Testis (tissue), 3 donors: ENCODE data around the gene VPS50. TPM values are rescaled to one million over a fixed set of nuclear protein-coding genes. Genes with fewer than 3 reads are reported as not detected.

Experiments
- DNase-seq: peaks from one replicate; pipeline ENCODE4 v3.0.0-alpha.2; 2019
- H3K27ac ChIP-seq, 2 donors: fragments of 200-600 bp; sonication (generic); one replicate each; pipeline ENCODE4 v1.5.1; 2019
- H3K27me3 ChIP-seq: fragments of 200-600 bp; sonication (generic); one replicate; pipeline ENCODE4 v1.5.1; 2019
- H3K36me3 ChIP-seq: fragments of 200-600 bp; sonication (generic); one replicate; pipeline ENCODE4 v1.5.1; 2017; ENCODE audit warnings: low read depth; ENCODE audit errors: missing control alignments
- H3K4me1 ChIP-seq: fragments of 200-600 bp; sonication (generic); one replicate; pipeline ENCODE4 v1.5.1; 2019
- H3K4me3 ChIP-seq, 2 donors: fragments of 200-600 bp; sonication (generic); one replicate each; pipeline ENCODE4 v1.5.1; 2017 to 2019
- H3K9me3 ChIP-seq: fragments of 200-600 bp; sonication (generic); one replicate; pipeline ENCODE4 v1.5.1; 2017
- CTCF ChIP-seq, 3 experiments: fragments of 450-650 bp in 2 of 3; fragments of 200-600 bp in 1 of 3; sonication (generic) in 1 of 3; IDR thresholded peaks; one replicate each; pipeline ENCODE4 v1.5.1; 2016 to 2019; ENCODE audit warnings: antibody characterized with exemption in 3 of 3, mild to moderate bottlenecking in 2 of 3, moderate library complexity in 1 of 3
- POLR2A ChIP-seq: fragments of 450-650 bp; IDR thresholded peaks from one replicate; pipeline ENCODE4 v1.6.1; 2017; ENCODE audit warnings: antibody characterized with exemption, mild to moderate bottlenecking, moderate library complexity
- WGBS, 2 donors: methylation state at CpG; one replicate each; pipeline ENCODE4 v1.1.5; 2018; 5-methylcytosine and 5-hydroxymethylcytosine counted together
- intact Hi-C: fragments of 100-400 bp; cut with DNase I; formaldehyde crosslinking; loops from one replicate; pipeline ENCODE4 v1.15.1; 2023; ENCODE audit warnings: low total_unique reads
- polyA plus RNA-seq: library from polyadenylated mRNA; stranded (reverse); fragments of 350-450 nt; fragmentation: Illumina TruSeq; extraction: RNeasy Lipid Tissue Mini Kit (QIAGEN cat#74804); gene quantifications from one replicate; pipeline ENCODE4 v1.2.3, GENCODE V29; 2014; ENCODE audit warnings: low read depth, low replicate concordance; ENCODE audit not compliant: insufficient read depth
- total RNA-seq, 2 donors: library from RNA; depleted of rRNA; stranded (reverse); fragments of >200 nt; gene quantifications; one replicate each; pipeline ENCODE4 v1.2.3, GENCODE V29; 2016

Gene VPS50
- total and polyA plus RNA-seq, 3 donors from 2014 or later: 17.5 to 26.6 (median 22.9) TPM

DNA sequence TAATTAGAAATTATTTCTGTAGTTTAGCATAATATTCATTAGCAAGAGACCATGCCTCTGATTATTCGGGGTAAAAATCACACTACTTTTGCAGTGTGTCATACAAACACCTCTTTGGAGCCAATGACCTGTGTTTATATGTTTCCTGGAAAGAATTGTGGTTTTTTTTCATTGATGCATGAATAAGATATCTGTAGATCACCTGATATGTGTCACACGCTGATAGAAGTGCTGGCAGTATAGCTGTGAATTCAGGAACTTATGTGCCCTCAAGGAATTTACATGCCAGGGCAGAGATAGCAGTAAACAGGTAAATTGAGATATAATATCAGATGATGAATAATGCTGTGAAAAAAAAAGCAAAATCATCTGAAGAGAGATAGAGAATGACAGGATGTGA is 118.2 kb downstream of the VPS50 start:
- WGBS, 2 donors: 95 to 97% methylated on average over 2 of the region's 2 CpGs
- Histone ChIP-seq H3K27me3 (no peaks in the 10 kb centered on the region), H3K27ac (no peak overlapping the region), H3K36me3 (no peaks in the 10 kb centered on the region), H3K4me1 (no peaks in the 10 kb centered on the region), H3K4me3 (no peak overlapping the region), H3K9me3 (no peaks in the 10 kb centered on the region)
- no peak for DNase-seq
- TF ChIP-seq CTCF (IDR thresholded peaks at IDR 0.05): no peak
- TF ChIP-seq POLR2A: no peak
- intact Hi-C loops: no loop called here

GRCh38 chr7:93352881-93353280 is 120.7 kb downstream of the VPS50 start:
- TF ChIP-seq POLR2A: no peak
- no peak for TF ChIP-seq CTCF (IDR thresholded peaks at IDR 0.05)
- Histone ChIP-seq H3K4me1 (no peaks in the 10 kb centered on the region), H3K27me3 (no peaks in the 10 kb centered on the region), H3K4me3 (no peak overlapping the region), H3K27ac (no peak overlapping the region), H3K36me3 (no peaks in the 10 kb centered on the region), H3K9me3 (no peaks in the 10 kb centered on the region)
- intact Hi-C loops: no loop called here
- no peak for DNase-seq
- 91 to 92% methylated on average over 2 of the region's 2 CpGs for WGBS, 2 donors

DNA sequence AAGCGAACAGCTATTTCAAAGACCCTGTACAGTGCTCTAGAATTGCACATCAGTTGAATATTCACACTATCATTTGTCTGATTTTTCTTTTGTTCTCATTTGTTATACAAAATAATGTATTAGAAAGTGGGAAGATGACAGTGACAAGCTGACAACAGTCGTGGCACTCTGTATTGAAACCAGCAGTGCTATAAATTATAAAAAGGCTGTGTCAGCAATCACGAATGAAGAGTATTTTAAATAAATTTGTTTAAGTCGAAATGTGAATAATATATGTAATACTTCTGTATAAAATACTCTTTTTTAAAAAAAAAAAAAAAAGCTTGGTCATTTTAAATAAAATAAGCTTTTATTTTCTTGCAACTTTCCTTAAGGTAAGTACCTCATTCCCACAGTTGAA is 122.6 kb downstream of the VPS50 start:
- WGBS, 2 donors: 90 to 96% methylated on average over 4 of the region's 4 CpGs
- H3K4me3 ChIP-seq: no peak overlapping the region
- TF ChIP-seq CTCF (IDR thresholded peaks at IDR 0.05) (no peak), POLR2A (no peak)
- no peak for DNase-seq
- H3K27me3 ChIP-seq: no peaks in the 10 kb centered on the region
- intact Hi-C loops: no loop called here
- H3K4me1 ChIP-seq: peaks cover 3% of the 10 kb centered on the region
- H3K9me3 ChIP-seq: no peaks in the 10 kb centered on the region
- no peaks in the 10 kb centered on the region for H3K36me3 ChIP-seq
- no peak overlapping the region for H3K27ac ChIP-seq

DNA sequence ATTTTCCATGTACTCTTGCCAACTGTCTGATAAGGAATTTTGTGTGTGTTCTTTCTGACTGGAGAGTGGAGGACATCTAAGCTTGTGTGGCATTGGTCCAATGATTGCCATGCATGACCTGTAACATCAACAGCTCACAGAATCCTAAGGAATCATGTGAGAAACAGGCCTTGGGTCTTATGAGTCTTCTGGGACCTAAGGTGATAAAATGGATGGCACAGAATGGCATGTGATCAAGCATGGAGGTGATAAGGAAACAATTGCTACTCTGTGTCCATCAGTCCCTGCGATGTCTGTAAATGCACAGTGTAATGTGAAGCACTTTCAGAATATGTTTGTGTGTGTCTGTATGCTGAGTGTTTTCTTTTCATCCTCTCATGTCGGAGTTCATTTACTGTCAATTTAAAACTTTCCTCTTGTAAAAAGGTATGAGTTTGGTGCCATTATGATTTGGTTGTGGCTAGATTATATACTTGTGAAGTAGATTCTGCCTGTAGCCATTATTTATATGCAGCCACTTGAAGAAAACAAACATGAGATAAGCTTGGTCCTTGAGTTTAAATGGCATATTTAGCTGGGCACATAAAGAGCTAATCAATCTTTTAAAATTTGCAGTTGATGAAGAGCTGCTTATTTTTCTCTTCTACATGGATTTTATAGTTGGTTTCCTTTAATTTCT is 127.5 kb downstream of the VPS50 start:
- Histone ChIP-seq H3K9me3 (no peaks in the 10 kb centered on the region), H3K4me3 (no peak overlapping the region), H3K27me3 (no peaks in the 10 kb centered on the region), H3K4me1 (peaks cover 3% of the 10 kb centered on the region), H3K27ac (no peak overlapping the region), H3K36me3 (no peaks in the 10 kb centered on the region)
- intact Hi-C loops: no loop called here
- TF ChIP-seq CTCF (IDR thresholded peaks at IDR 0.05) (no peak), POLR2A (no peak)
- 86 to 90% methylated on average over 2 of the region's 2 CpGs for WGBS, 2 donors
- no peak for DNase-seq

DNA sequence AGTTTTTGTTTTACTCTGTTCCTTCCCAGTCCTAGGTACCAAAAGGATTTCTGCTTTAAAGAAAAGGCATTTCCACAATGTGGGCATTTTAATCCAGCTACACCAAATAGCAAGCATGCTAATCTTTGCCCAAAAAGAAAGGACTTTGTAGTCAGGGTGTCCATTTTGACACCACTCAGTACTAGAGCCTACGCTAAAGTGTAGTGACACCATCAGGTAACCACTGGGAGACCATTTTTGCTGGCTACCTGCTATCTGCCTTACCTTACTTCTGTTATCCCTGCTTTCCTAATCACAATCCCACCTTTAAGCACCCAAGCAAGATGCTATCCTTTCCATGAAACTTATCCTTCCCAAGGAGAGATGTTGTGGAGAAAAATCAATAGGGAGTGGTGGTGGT is 129.7 kb downstream of the VPS50 start:
- DNase-seq: no peak
- Histone ChIP-seq H3K27ac (no peak overlapping the region), H3K4me1 (peaks cover 3% of the 10 kb centered on the region), H3K9me3 (no peaks in the 10 kb centered on the region), H3K36me3 (no peaks in the 10 kb centered on the region), H3K4me3 (no peak overlapping the region), H3K27me3 (no peaks in the 10 kb centered on the region)
- intact Hi-C loops: no loop called here
- TF ChIP-seq CTCF (IDR thresholded peaks at IDR 0.05) (no peak), POLR2A (no peak)
- WGBS, 2 donors: 100% methylated on average over 1 of the region's 1 CpG
